ENCODE results near the gene SLC16A2.

DNA sequence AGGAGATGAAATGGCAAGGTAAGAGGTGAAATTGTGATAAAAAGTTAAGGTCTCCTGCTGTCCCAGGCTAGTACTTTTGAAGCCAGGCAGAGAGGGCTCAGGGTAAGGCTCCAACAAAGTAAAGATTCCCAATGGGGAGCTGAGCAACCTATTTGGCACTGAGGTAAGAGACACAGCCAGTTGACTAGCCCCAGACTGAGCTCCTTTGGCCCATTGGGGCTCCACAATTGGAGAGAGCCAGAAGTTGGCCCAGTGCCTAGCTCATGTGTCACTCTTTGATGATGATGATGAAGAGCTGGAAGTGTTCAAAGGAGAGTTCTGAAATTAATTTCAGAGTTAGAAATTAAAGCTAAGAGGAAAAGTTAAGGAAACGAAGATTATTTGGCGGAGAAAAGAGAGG, 98.6 kb downstream of the SLC16A2 start:
- no peak for TF ChIP-seq POLR2AphosphoS5 (IDR thresholded peaks at IDR 0.05)
- TF ChIP-seq, protein P1, sequence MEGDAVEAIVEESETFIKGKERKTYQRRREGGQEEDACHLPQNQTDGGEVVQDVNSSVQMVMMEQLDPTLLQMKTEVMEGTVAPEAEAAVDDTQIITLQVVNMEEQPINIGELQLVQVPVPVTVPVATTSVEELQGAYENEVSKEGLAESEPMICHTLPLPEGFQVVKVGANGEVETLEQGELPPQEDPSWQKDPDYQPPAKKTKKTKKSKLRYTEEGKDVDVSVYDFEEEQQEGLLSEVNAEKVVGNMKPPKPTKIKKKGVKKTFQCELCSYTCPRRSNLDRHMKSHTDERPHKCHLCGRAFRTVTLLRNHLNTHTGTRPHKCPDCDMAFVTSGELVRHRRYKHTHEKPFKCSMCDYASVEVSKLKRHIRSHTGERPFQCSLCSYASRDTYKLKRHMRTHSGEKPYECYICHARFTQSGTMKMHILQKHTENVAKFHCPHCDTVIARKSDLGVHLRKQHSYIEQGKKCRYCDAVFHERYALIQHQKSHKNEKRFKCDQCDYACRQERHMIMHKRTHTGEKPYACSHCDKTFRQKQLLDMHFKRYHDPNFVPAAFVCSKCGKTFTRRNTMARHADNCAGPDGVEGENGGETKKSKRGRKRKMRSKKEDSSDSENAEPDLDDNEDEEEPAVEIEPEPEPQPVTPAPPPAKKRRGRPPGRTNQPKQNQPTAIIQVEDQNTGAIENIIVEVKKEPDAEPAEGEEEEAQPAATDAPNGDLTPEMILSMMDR (IDR thresholded peaks at IDR 0.05), result no peak

Data from transverse colon (tissue), 4 donors.